ENCODE results near the gene MKRN1. TPM values are rescaled to one million over a fixed set of nuclear protein-coding genes. Genes with fewer than 3 reads are reported as not detected.
"Not testable (repeated sequence)": the region's sequence is repeated elsewhere in the genome, so short reads cannot be mapped to it uniquely, and the experiment has no call there.

MKRN1 gene
- total RNA-seq, 1 experiment from 2014 or later, result 68.8 TPM

GRCh38 chr7:140517546-140518369, 38.5 kb upstream of the MKRN1 start:
- H3K4me1 ChIP-seq (ENCODE audit: low read length), result no peaks in the 10 kb centered on the region
- no peaks in the 10 kb centered on the region for H3K79me2 ChIP-seq (ENCODE audit: low read length)
- H4K20me1 ChIP-seq (ENCODE audit: insufficient read depth, low read depth, low read length), result no peaks in the 10 kb centered on the region
- H3K9me2 ChIP-seq (replicated peaks; ENCODE audit: insufficient read depth, low read length), result no peaks in the 10 kb centered on the region
- no peaks in the 10 kb centered on the region for H3K27me3 ChIP-seq (ENCODE audit: low read length)
- H2AFZ ChIP-seq (ENCODE audit: low read length), result no peak overlapping the region
- DNase-seq, result peak; percentile 84
- no peak overlapping the region for H3K4me3 ChIP-seq (ENCODE audit: low read length)
- H3K9ac ChIP-seq (ENCODE audit: low read length), result no peak overlapping the region
- no peak overlapping the region for H3K27ac ChIP-seq (ENCODE audit: low read length)
- H3K36me3 ChIP-seq (ENCODE audit: insufficient read depth, low read length), result no peaks in the 10 kb centered on the region
- no peak overlapping the region for H3K4me2 ChIP-seq (ENCODE audit: low read depth, low read length, poor library complexity, severe bottlenecking)
- H3K9me3 ChIP-seq (ENCODE audit: low read length), result no peaks in the 10 kb centered on the region

- Histone ChIP-seq H4K20me1 (ENCODE audit: insufficient read depth, low read depth, low read length) (no peaks in the 10 kb centered on the region), H3K4me2 (ENCODE audit: low read depth, low read length, poor library complexity, severe bottlenecking) (no peak overlapping the region), H3K27me3 (ENCODE audit: low read length) (no peaks in the 10 kb centered on the region), H3K4me1 (ENCODE audit: low read length) (no peaks in the 10 kb centered on the region), H3K27ac (ENCODE audit: low read length) (no peak overlapping the region), H3K36me3 (ENCODE audit: insufficient read depth, low read length) (no peaks in the 10 kb centered on the region), H3K4me3 (ENCODE audit: low read length) (no peak overlapping the region), H2AFZ (ENCODE audit: low read length) (no peak overlapping the region), H3K79me2 (ENCODE audit: low read length) (no peaks in the 10 kb centered on the region), H3K9me2 (replicated peaks; ENCODE audit: insufficient read depth, low read length) (no peaks in the 10 kb centered on the region), H3K9me3 (ENCODE audit: low read length) (no peaks in the 10 kb centered on the region), H3K9ac (ENCODE audit: low read length) (no peak overlapping the region)
- no peak for DNase-seq
Observed at GRCh38 chr7:140512317-140513000, 33.2 kb upstream of the MKRN1 start.

- Histone ChIP-seq H3K36me3 (ENCODE audit: insufficient read depth, low read length) (no peaks in the 10 kb centered on the region), H3K27ac (ENCODE audit: low read length) (no peak overlapping the region), H3K9ac (ENCODE audit: low read length) (no peak overlapping the region), H3K4me3 (ENCODE audit: low read length) (no peak overlapping the region), H3K9me2 (replicated peaks; ENCODE audit: insufficient read depth, low read length) (no peaks in the 10 kb centered on the region), H4K20me1 (ENCODE audit: insufficient read depth, low read depth, low read length) (no peaks in the 10 kb centered on the region), H3K79me2 (ENCODE audit: low read length) (no peaks in the 10 kb centered on the region), H3K27me3 (ENCODE audit: low read length) (no peaks in the 10 kb centered on the region), H3K9me3 (ENCODE audit: low read length) (no peaks in the 10 kb centered on the region), H2AFZ (ENCODE audit: low read length) (no peak overlapping the region), H3K4me2 (ENCODE audit: low read depth, low read length, poor library complexity, severe bottlenecking) (no peak overlapping the region), H3K4me1 (ENCODE audit: low read length) (no peaks in the 10 kb centered on the region)
- no peak for DNase-seq
Observed at GRCh38 chr7:140509789-140510188, 30.5 kb upstream of the MKRN1 start.

- H3K27ac ChIP-seq (ENCODE audit: low read length); H3K4me3 ChIP-seq (ENCODE audit: low read length); H2AFZ ChIP-seq (ENCODE audit: low read length); H4K20me1 ChIP-seq (ENCODE audit: insufficient read depth, low read depth, low read length); H3K9me3 ChIP-seq (ENCODE audit: low read length); H3K4me2 ChIP-seq (ENCODE audit: low read depth, low read length, poor library complexity, severe bottlenecking); H3K9ac ChIP-seq (ENCODE audit: low read length); DNase-seq; H3K79me2 ChIP-seq (ENCODE audit: low read length); H3K27me3 ChIP-seq (ENCODE audit: low read length); H3K9me2 ChIP-seq (replicated peaks; ENCODE audit: insufficient read depth, low read length); H3K4me1 ChIP-seq (ENCODE audit: low read length); H3K36me3 ChIP-seq (ENCODE audit: insufficient read depth, low read length): not testable (repeated sequence)
Observed at GRCh38 chr7:140507556-140507955, 28.3 kb upstream of the MKRN1 start.

- H3K4me3 ChIP-seq (ENCODE audit: low read length), result no peak overlapping the region
- H3K27ac ChIP-seq (ENCODE audit: low read length), result no peak overlapping the region
- no peak overlapping the region for H3K4me2 ChIP-seq (ENCODE audit: low read depth, low read length, poor library complexity, severe bottlenecking)
- no peaks in the 10 kb centered on the region for H3K9me3 ChIP-seq (ENCODE audit: low read length)
- H3K36me3 ChIP-seq (ENCODE audit: insufficient read depth, low read length), result no peaks in the 10 kb centered on the region
- H3K79me2 ChIP-seq (ENCODE audit: low read length), result no peaks in the 10 kb centered on the region
- H3K4me1 ChIP-seq (ENCODE audit: low read length), result no peaks in the 10 kb centered on the region
- H2AFZ ChIP-seq (ENCODE audit: low read length), result no peak overlapping the region
- H3K27me3 ChIP-seq (ENCODE audit: low read length), result no peaks in the 10 kb centered on the region
- H3K9me2 ChIP-seq (replicated peaks; ENCODE audit: insufficient read depth, low read length), result no peaks in the 10 kb centered on the region
- H4K20me1 ChIP-seq (ENCODE audit: insufficient read depth, low read depth, low read length), result no peaks in the 10 kb centered on the region
- H3K9ac ChIP-seq (ENCODE audit: low read length), result no peak overlapping the region
- DNase-seq, result no peak
Observed at GRCh38 chr7:140506788-140507464, 27.6 kb upstream of the MKRN1 start.

GRCh38 chr7:140501966-140502365, 22.7 kb upstream of the MKRN1 start:
- no peaks in the 10 kb centered on the region for H3K4me1 ChIP-seq (ENCODE audit: low read length)

GRCh38 chr7:140497807-140498206, 18.5 kb upstream of the MKRN1 start:
- H2AFZ ChIP-seq (ENCODE audit: low read length); H3K9me2 ChIP-seq (replicated peaks; ENCODE audit: insufficient read depth, low read length); H4K20me1 ChIP-seq (ENCODE audit: insufficient read depth, low read depth, low read length); H3K79me2 ChIP-seq (ENCODE audit: low read length); H3K36me3 ChIP-seq (ENCODE audit: insufficient read depth, low read length); H3K27ac ChIP-seq (ENCODE audit: low read length); DNase-seq; H3K9ac ChIP-seq (ENCODE audit: low read length); H3K4me2 ChIP-seq (ENCODE audit: low read depth, low read length, poor library complexity, severe bottlenecking); H3K4me3 ChIP-seq (ENCODE audit: low read length); H3K4me1 ChIP-seq (ENCODE audit: low read length); H3K27me3 ChIP-seq (ENCODE audit: low read length); H3K9me3 ChIP-seq (ENCODE audit: low read length): not testable (repeated sequence)

More at GRCh38 chr7:140501966-140502365, 22.7 kb upstream of the MKRN1 start:
- H3K9ac ChIP-seq (ENCODE audit: low read length), result no peak overlapping the region
- no peak overlapping the region for H3K27ac ChIP-seq (ENCODE audit: low read length)
- H3K79me2 ChIP-seq (ENCODE audit: low read length), result no peaks in the 10 kb centered on the region
- no peaks in the 10 kb centered on the region for H3K27me3 ChIP-seq (ENCODE audit: low read length)
- H4K20me1 ChIP-seq (ENCODE audit: insufficient read depth, low read depth, low read length), result no peaks in the 10 kb centered on the region
- no peak overlapping the region for H3K4me3 ChIP-seq (ENCODE audit: low read length)
- DNase-seq, result no peak
- no peaks in the 10 kb centered on the region for H3K9me2 ChIP-seq (replicated peaks; ENCODE audit: insufficient read depth, low read length)
- H3K9me3 ChIP-seq (ENCODE audit: low read length), result no peaks in the 10 kb centered on the region
- H2AFZ ChIP-seq (ENCODE audit: low read length), result no peak overlapping the region
- no peak overlapping the region for H3K4me2 ChIP-seq (ENCODE audit: low read depth, low read length, poor library complexity, severe bottlenecking)
- H3K36me3 ChIP-seq (ENCODE audit: insufficient read depth, low read length), result no peaks in the 10 kb centered on the region

GRCh38 chr7:140497241-140497769, 18.0 kb upstream of the MKRN1 start:
- no peak for DNase-seq
- H3K4me1 ChIP-seq (ENCODE audit: low read length), result no peaks in the 10 kb centered on the region
- no peak overlapping the region for H3K4me2 ChIP-seq (ENCODE audit: low read depth, low read length, poor library complexity, severe bottlenecking)
- no peaks in the 10 kb centered on the region for H3K36me3 ChIP-seq (ENCODE audit: insufficient read depth, low read length)
- H3K9ac ChIP-seq (ENCODE audit: low read length), result no peak overlapping the region
- no peaks in the 10 kb centered on the region for H3K9me3 ChIP-seq (ENCODE audit: low read length)
- no peaks in the 10 kb centered on the region for H3K27me3 ChIP-seq (ENCODE audit: low read length)
- H3K9me2 ChIP-seq (replicated peaks; ENCODE audit: insufficient read depth, low read length), result no peaks in the 10 kb centered on the region
- no peak overlapping the region for H3K27ac ChIP-seq (ENCODE audit: low read length)
- H3K4me3 ChIP-seq (ENCODE audit: low read length), result no peak overlapping the region
- H4K20me1 ChIP-seq (ENCODE audit: insufficient read depth, low read depth, low read length), result no peaks in the 10 kb centered on the region
- H2AFZ ChIP-seq (ENCODE audit: low read length), result no peak overlapping the region
- no peaks in the 10 kb centered on the region for H3K79me2 ChIP-seq (ENCODE audit: low read length)

All from Karpas-422 (cell line).